Mononuclear cell (primary cell): ENCODE measurements around the gene MYO1F. TPM values are rescaled to one million over a fixed set of nuclear protein-coding genes. Genes with fewer than 3 reads are reported as not detected.

Source experiments
- H3K27me3 ChIP-seq: 2 replicates; pipeline ENCODE4 v1.6.0; 2011; ENCODE audit warnings: low read length, control low read depth; ENCODE audit not compliant: insufficient read depth
- H3K4me1 ChIP-seq: 2 replicates; pipeline ENCODE4 v1.5.1; 2011; ENCODE audit warnings: mild to moderate bottlenecking, low read length, control low read depth; ENCODE audit not compliant: insufficient read depth
- H3K4me3 ChIP-seq: 2 replicates; pipeline ENCODE4 v1.5.1; 2011; ENCODE audit warnings: mild to moderate bottlenecking, low read length, moderate library complexity
- H3K9me3 ChIP-seq: 2 replicates; pipeline ENCODE4 v1.5.1; 2011; ENCODE audit warnings: low read depth, mild to moderate bottlenecking, control low read depth, low read length
- total RNA-seq: library from RNA; depleted of rRNA; stranded (reverse); fragments of >200 nt; gene quantifications from one replicate; pipeline ENCODE4 v1.2.3, GENCODE V29; 2012

The MYO1F gene
- total RNA-seq, 1 donor: 145 TPM

- Histone ChIP-seq H3K27me3 (peaks cover 12% of the 10 kb centered on the region), H3K9me3 (no peaks in the 10 kb centered on the region), H3K4me3 (peak within 1 kb of the TSS; percentile 50), H3K4me1 (peaks cover 28% of the 10 kb centered on the region)
These were observed 33.0 kb upstream of the MYO1F start, which contains the start of gene ADAMTS10 for GRCh38 chr19:8610041-8610935. Gene ADAMTS10, minus strand, starts transcription at chr19:8610715. Its CDS starts 5,005 bp downstream, at chr19:8605710.

- Histone ChIP-seq H3K9me3 (no peaks in the 10 kb centered on the region), H3K4me1 (peaks cover 27% of the 10 kb centered on the region)
These were observed 32.2 kb upstream of the MYO1F start for GRCh38 chr19:8609279-8610040.

GRCh38 chr19:8608941-8609278 lies 31.7 kb upstream of the MYO1F start:
- peaks cover 12% of the 10 kb centered on the region for H3K27me3 ChIP-seq
- H3K4me1 ChIP-seq: peaks cover 27% of the 10 kb centered on the region
- no peak overlapping the region for H3K4me3 ChIP-seq
- no peaks in the 10 kb centered on the region for H3K9me3 ChIP-seq

More at GRCh38 chr19:8609279-8610040, 32.2 kb upstream of the MYO1F start:
- Histone ChIP-seq H3K27me3 (peaks cover 12% of the 10 kb centered on the region), H3K4me3 (peak overlapping the region; percentile 50)

GRCh38 chr19:8607386-8607785 lies 30.1 kb upstream of the MYO1F start:
- H3K4me1 ChIP-seq: peaks cover 27% of the 10 kb centered on the region
- H3K4me3 ChIP-seq: no peak overlapping the region
- H3K27me3 ChIP-seq: peaks cover 12% of the 10 kb centered on the region
- H3K9me3 ChIP-seq: no peaks in the 10 kb centered on the region

GRCh38 chr19:8605514-8605913 lies 28.3 kb upstream of the MYO1F start:
- H3K4me3 ChIP-seq: no peak overlapping the region
- H3K27me3 ChIP-seq: peaks cover 12% of the 10 kb centered on the region
- peaks cover 22% of the 10 kb centered on the region for H3K4me1 ChIP-seq
- H3K9me3 ChIP-seq: no peaks in the 10 kb centered on the region

GRCh38 chr19:8601796-8602195 lies 24.6 kb upstream of the MYO1F start:
- Histone ChIP-seq H3K4me1 (no peaks in the 10 kb centered on the region), H3K4me3 (no peak overlapping the region), H3K27me3 (no peaks in the 10 kb centered on the region), H3K9me3 (no peaks in the 10 kb centered on the region)

- no peaks in the 10 kb centered on the region for H3K27me3 ChIP-seq
- H3K9me3 ChIP-seq: no peaks in the 10 kb centered on the region
- no peaks in the 10 kb centered on the region for H3K4me1 ChIP-seq
- H3K4me3 ChIP-seq: no peak overlapping the region
These were observed 23.6 kb upstream of the MYO1F start for GRCh38 chr19:8600816-8601215.

GRCh38 chr19:8600064-8600463 lies 22.8 kb upstream of the MYO1F start:
- H3K9me3 ChIP-seq: no peaks in the 10 kb centered on the region

GRCh38 chr19:8596168-8596567 lies 18.9 kb upstream of the MYO1F start:
- Histone ChIP-seq H3K4me1 (peaks cover 17% of the 10 kb centered on the region), H3K27me3 (peaks cover 6% of the 10 kb centered on the region), H3K4me3 (no peak overlapping the region), H3K9me3 (peaks cover 6% of the 10 kb centered on the region)

More at GRCh38 chr19:8600064-8600463, 22.8 kb upstream of the MYO1F start:
- Histone ChIP-seq H3K4me3 (no peak overlapping the region), H3K4me1 (no peaks in the 10 kb centered on the region), H3K27me3 (no peaks in the 10 kb centered on the region)

- Histone ChIP-seq H3K4me3 (no peak overlapping the region), H3K4me1 (peaks cover 17% of the 10 kb centered on the region), H3K27me3 (peaks cover 6% of the 10 kb centered on the region), H3K9me3 (peaks cover 6% of the 10 kb centered on the region)
These were observed 18.4 kb upstream of the MYO1F start for GRCh38 chr19:8595651-8596050.

GRCh38 chr19:8593931-8594330 lies 16.7 kb upstream of the MYO1F start:
- H3K9me3 ChIP-seq: peaks cover 6% of the 10 kb centered on the region

GRCh38 chr19:8592231-8593009 lies 15.2 kb upstream of the MYO1F start:
- H3K4me3 ChIP-seq: no peak overlapping the region
- H3K27me3 ChIP-seq: peaks cover 6% of the 10 kb centered on the region
- H3K4me1 ChIP-seq: peaks cover 17% of the 10 kb centered on the region
- peaks cover 6% of the 10 kb centered on the region for H3K9me3 ChIP-seq

More at GRCh38 chr19:8593931-8594330, 16.7 kb upstream of the MYO1F start:
- Histone ChIP-seq H3K27me3 (peaks cover 6% of the 10 kb centered on the region), H3K4me3 (no peak overlapping the region), H3K4me1 (peaks cover 17% of the 10 kb centered on the region)

GRCh38 chr19:8589177-8589714 lies 12.0 kb upstream of the MYO1F start:
- peaks cover 6% of the 10 kb centered on the region for H3K9me3 ChIP-seq
- H3K27me3 ChIP-seq: peaks cover 6% of the 10 kb centered on the region
- no peak overlapping the region for H3K4me3 ChIP-seq
- peaks cover 17% of the 10 kb centered on the region for H3K4me1 ChIP-seq

- no peak overlapping the region for H3K4me3 ChIP-seq
- H3K27me3 ChIP-seq: no peaks in the 10 kb centered on the region
- H3K9me3 ChIP-seq: no peaks in the 10 kb centered on the region
These were observed 8.9 kb upstream of the MYO1F start for GRCh38 chr19:8585894-8586750.

More at GRCh38 chr19:8585894-8586750, 8.9 kb upstream of the MYO1F start:
- H3K4me1 ChIP-seq: peaks cover 1% of the 10 kb centered on the region
